IPS DF 4.7 (cell line): ENCODE measurements around the gene DHX35.
A peak's percentile ranks its signal among the peaks of the same experiment; 100 is the strongest.

Experiments
- DNase-seq: peaks from one replicate; pipeline ENCODE4 v3.0.0-alpha.2; 2013; ENCODE audit warnings: low spot score; ENCODE audit errors: extremely low read depth

Gene DHX35

DNA sequence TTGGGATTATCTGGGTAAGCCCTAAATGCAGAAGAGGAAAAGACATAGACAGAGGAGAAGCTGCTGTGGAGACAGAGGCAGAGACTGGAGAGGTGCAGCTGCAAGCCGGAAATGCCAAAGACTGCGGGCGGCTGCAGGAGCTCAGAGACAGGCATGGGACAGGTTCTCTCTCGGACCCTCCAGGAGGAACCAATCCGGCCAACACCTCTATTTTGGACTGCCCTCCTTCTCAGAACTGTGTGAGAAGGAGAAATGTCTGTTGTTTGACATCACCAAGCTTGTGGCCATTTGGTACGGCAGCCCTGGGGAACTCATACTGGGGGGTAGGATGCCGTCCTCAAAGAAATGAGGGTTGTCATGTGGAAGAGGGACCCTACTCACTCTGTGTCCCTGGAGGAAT, 95.0 kb downstream of the DHX35 start:
- DNase-seq = no peak

DNA sequence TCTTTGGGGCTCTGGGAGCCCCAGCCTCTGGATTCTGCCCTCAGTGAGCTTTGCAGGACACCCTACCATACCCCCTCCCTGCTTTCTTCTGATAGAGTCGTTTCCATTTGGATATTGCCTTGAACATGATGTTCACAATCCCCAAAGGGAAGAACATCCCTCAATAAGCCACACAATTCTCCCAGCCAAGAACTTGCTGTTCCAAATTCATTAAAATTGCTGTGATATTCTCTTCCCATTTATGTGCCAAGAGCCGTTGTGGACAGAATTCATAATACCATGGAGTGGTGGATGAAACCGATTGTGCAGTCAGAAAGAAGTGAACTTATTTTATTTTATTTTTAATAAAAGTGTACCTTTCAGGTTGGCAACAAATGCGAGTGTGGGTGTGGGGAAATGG, 95.8 kb downstream of the DHX35 start:
- DNase-seq = no peak

DNA sequence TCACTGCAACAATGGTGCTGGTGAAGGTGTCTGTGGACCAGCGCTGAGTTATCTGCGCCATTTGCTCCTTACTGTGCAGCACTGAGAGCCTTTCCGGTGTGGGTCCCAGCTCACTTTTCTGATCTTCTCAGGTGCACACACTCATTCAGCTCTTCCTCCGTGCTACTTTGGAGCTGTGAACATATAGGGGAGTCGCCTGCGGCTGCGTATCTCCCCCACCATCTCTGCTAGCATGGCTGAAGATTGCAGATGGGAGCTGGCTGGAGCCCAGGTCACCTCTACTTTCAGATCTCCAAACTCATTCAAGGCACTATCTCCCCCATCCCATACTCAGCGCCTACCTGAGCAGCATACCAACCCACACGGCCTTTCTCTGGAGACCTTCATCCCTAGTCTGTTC, 96.9 kb downstream of the DHX35 start:
- DNase-seq = no peak

- peak; percentile 33 for DNase-seq
Measured at GRCh38 chr20:39066471-39067242, 104.5 kb downstream of the DHX35 start.

DNA sequence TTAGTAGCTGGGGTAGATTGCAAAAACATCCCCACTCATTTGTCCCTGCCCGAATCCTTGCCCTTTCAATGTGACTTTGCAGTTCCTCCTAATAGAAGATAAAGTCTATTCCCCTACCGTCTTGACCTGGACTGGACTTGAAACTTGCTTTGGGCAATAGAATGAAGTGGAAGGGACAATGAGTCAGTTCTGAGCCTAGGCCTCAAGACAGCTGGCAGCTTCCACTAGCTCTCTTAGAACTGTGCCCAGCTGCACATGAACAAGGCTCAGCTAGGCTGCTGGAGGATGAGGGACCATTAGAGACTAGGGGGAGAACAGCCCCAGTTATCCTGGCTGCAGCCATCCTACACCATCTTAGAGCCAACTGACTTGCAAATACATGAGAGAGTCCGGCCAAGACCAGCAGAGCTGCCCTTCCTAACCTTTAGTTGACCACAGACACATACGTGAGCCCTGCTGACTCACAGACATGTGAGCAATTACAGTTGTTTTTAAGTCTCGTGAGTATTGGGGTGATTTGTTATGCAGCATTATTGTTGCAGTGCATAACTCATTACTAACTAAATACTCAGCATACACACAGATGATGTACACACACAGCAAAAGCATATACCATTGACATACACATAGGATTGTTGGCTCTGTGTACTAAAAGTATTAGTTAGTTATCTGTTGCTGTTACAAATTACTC, 105.5 kb downstream of the DHX35 start:
- no peak for DNase-seq

GRCh38 chr20:39069976-39070375, 107.8 kb downstream of the DHX35 start:
- no peak for DNase-seq

DNA sequence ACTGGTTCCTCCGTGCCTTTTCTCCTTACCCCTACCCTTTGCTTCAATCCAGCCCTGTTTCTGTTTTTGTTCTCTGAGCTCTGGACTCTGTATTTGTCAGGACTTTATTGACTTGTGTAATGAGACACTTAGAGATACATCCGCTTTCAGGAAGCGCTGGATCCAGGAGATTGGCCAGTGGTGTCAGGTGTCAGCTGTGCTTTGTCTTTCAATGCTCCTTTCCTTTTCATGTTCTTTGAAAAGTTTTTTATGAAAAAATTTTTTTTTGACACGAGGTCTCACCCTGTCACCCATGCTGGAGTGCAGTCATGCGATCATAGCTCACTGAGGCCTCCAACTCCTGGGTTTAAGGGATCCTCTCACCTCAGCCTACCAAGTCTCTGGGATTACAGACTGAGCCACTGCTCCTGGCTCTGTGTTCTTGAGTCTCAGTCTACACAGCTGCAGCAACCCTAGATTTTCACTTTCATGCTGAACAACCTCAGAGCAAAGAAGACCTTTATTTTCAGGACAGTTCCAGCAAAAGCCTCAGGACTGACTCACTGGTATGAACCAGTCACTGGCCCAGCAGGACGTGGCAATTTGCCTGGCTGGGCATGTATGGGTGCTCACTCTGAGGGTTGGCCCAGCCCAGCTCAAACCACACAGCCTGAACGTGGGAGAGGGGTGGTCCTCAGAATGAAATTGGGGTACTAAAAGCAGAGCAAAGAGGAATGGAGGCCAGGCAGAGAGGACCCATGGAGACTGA, 108.5 kb downstream of the DHX35 start:
- no peak for DNase-seq

GRCh38 chr20:39072132-39072531, 110.0 kb downstream of the DHX35 start:
- no peak for DNase-seq

- no peak for DNase-seq
Measured at GRCh38 chr20:39072653-39073052, 110.5 kb downstream of the DHX35 start.

- DNase-seq = no peak
Measured at GRCh38 chr20:39075731-39076130, 113.6 kb downstream of the DHX35 start.

GRCh38 chr20:39076958-39077357, 114.8 kb downstream of the DHX35 start:
- no peak for DNase-seq

- no peak for DNase-seq
Measured at GRCh38 chr20:39080326-39080725, 118.2 kb downstream of the DHX35 start.

- DNase-seq = peak; percentile 30
Measured at GRCh38 chr20:39081255-39081654, 119.1 kb downstream of the DHX35 start.

DNA sequence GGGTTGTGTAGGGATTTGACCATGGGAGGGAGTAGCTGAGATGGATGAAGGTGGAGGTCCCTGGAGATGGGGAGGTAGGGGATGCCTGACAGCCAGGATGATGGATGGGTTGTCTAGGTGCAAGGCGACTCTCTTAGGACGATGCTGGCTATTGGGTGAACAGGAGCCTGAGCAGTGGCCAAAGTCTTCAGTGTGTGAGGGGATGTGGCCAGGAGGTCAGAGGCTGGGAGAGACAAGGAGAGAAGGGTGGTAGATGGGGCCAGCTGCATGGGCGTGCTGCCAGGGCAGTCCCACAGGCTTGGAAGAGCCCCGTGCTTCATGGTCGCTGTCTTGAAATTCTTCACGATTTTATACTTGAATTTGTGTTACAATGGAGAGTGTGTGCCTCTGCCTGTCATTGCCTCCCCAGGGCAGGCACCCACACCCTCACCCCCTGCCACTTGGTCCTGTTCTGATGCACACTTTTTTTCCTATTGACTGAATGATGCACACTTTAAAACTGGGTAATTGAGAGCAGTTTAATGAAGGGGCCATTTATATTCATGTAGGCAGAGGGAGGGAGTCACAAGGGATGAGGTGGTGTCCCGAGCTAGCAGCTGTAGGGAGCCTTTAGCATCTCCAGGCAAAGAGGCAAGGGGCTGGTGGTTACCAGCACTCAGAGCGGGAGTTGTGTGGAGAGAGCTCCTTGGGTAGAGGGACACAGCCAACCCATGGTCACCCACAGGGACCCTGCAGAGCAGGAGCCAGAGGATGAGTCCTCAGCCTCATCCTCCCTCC, 120.7 kb downstream of the DHX35 start:
- no peak for DNase-seq

DNA sequence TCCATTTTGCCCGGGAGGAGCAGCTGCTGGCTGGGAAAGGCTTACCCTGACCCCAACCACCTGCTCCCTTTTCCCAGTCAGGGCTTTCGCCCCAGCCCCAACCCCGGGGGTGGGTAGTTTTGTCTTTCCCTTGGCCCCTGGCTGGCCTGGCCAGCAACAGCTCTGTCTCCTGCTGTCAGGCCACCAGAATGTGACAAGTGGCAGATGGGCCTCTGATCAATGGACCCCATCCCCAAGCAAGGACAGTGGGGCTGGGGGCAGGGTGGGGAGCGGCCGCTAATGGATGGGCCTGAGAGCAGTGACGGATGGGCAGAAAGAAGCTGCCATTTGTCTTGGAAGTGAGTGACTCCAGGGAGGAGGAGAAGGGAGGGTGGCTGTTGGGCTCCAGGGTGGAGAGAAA, 121.6 kb downstream of the DHX35 start:
- no peak for DNase-seq

DNA sequence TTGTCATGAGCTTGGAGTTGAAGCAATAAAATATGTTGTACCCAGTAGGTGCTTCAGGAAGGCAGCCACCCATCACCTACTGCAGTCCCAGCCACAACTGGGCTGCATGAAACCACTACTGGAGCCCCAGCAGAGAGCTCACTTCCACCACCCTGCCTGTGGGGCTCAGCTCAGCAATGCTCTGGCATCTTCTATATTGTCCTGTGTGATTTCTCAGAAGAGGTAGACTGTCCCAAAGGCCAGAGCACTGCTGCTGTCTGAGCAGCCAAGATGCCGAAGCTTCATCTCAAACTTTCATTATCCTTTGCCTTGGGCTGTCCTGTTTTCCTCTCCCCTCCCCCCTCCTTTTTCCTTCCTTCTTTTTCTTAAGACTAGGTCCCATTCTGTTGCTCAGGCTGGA, 126.9 kb downstream of the DHX35 start:
- no peak for DNase-seq
